SKM-1 treated with dmso at 0.1 percent for 144 hours (cell line): ENCODE measurements around the gene FSIP2.
A peak's percentile ranks its signal among the peaks of the same experiment; 100 is the strongest.
"Not testable (repeated sequence)": the region's sequence is repeated elsewhere in the genome, so short reads cannot be mapped to it uniquely, and the experiment has no call there.

ENCODE experiments used
- DNase-seq: peaks from one replicate; lab custom pipeline; 2025; ENCODE audit not compliant: unreplicated experiment; lab: John Stamatoyannopoulos, UW

The FSIP2 gene

DNA sequence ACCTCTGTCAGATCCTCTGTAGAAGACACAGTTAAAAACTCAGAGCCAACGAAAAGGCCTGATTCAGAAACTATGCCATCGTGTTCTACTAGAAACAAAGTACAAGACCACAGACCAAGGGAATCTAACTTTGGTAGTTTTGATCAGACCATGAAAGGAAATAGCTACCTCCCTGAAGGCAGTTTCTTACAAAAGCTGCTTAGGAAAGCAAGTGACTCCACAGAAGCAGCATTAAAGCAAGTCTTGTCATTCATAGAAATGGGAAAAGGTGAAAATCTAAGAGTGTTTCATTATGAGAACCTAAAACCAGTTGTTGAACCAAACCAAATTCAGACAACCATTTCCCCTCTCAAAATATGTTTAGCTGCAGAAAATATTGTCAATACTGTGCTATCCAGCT lies 58.2 kb downstream of the FSIP2 start:
- DNase-seq: no peak

DNA sequence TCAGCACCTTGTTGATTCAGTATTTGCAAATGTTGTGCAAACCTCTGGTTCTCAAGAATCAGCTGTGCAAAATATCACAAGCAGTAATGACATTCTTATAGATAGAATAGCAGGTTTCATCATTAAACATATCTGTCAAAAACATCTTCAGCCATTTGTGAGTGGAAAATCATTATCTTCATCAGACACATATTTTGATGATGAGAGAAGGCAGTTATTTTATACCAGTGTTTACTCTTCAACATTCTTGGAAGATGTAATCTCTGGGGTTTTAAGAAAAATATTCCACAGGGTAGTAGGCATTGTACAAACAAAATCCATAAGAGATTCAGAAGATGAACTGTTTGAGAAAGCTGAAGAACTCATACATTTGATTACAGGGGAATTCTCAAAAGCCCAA lies 64.3 kb downstream of the FSIP2 start:
- no peak for DNase-seq

GRCh38 chr2:185806783-185807182 lies 68.2 kb downstream of the FSIP2 start:
- DNase-seq: no peak

GRCh38 chr2:185807351-185807750 lies 68.7 kb downstream of the FSIP2 start:
- DNase-seq: no peak

DNA sequence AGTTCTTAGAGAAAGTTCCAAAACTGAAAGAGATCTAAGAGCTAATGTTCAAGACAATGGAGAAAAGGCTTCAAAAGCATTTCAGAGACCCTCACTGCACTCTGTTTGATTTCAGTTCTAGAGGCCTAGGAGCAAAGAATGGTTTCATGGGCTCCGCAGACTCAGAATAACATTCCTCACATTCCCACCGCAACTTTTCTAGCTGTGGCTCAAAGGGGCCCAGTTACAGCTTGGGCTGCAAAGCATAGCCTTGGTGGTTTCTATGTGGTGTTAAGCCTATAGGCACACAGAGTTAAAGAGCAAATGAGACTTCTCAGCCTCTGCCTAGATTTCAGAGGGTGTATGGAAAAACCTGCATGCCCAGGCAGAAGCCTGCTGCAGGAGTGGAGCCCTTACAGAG lies 73.0 kb downstream of the FSIP2 start:
- no peak for DNase-seq

GRCh38 chr2:185813707-185814106 lies 75.1 kb downstream of the FSIP2 start:
- no peak for DNase-seq

DNA sequence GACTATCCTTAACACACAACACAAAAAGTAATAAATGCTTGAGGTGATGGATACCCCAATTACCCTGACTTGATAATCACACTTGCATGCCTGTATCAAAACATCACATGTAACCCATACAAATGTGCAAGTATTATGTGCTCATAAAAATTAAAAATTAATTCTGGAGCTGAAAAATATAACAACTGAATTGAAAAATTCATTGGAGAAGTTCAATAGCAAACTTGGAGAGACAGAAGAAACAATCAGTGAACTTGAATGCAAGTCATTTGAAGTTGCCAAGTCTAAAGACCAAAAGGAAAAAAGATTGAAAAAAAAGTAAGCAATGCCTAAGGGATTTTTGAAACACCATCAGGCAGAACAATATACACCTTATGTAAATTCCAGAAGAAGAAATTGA lies 79.4 kb downstream of the FSIP2 start:
- no peak for DNase-seq

DNA sequence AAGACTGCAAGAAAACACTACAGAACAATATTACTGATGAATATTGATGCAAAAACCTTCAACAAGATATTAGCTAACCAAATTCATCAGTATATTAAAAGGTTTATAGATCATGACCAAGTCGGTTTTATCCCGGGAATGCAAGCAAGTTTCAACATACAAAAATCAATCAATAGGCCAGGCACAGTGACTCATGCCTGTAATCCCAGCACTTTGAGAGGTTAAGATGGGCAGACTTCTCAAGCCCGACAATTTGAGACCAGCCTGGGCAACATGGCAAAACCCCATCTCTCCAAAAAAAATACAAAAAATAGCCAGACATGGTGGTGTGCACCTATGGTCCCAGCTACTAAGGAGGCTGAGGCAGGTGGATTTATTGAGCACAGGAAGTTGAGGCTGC lies 82.9 kb downstream of the FSIP2 start:
- no peak for DNase-seq

- DNase-seq: no peak
Observed at GRCh38 chr2:185823773-185824172, 85.2 kb downstream of the FSIP2 start.

- no peak for DNase-seq
Observed at GRCh38 chr2:185825557-185825956, 87.0 kb downstream of the FSIP2 start.

GRCh38 chr2:185828326-185828725 lies 89.7 kb downstream of the FSIP2 start:
- DNase-seq: no peak

DNA sequence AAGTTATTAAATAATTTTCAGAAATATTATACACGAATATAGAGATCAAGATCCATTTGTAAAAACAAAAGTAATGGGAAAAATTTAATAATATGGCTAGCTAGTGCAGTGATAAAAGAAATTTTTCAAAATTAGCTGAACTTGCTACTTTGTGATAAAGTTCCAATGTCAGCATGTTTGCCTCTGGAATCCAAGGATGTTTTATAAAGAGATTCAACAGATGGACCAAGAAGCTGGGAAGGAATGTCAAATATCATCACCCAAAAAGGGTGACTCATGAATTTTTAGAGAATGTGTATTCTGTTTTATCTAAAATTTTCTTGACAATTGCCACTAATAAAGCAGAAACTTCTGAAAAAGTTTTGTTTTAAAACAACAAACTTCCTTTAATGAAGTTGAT lies 95.3 kb downstream of the FSIP2 start:
- no peak for DNase-seq

GRCh38 chr2:185835974-185836373 lies 97.4 kb downstream of the FSIP2 start:
- peak; percentile 17 for DNase-seq

GRCh38 chr2:185854885-185855284 lies 116.3 kb downstream of the FSIP2 start:
- no peak for DNase-seq

DNA sequence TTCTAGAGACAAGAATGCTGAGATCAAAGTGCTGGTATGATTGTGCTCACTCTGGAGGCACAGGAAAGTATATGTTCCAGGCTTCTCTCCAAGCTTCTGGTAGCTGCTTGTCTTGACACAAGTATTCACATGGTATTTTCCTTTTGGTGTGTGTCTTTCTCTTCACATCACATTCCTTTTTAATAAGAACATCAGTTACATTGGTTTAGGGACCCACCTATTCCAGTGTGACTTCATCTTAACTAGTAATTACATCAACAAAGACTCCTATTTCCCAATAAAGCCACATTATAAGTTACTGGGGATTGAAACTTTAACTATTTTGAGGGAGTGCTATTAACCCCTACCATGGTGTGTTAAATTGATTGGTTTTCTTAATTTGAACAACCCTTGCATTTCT lies 119.1 kb downstream of the FSIP2 start:
- no peak for DNase-seq

DNA sequence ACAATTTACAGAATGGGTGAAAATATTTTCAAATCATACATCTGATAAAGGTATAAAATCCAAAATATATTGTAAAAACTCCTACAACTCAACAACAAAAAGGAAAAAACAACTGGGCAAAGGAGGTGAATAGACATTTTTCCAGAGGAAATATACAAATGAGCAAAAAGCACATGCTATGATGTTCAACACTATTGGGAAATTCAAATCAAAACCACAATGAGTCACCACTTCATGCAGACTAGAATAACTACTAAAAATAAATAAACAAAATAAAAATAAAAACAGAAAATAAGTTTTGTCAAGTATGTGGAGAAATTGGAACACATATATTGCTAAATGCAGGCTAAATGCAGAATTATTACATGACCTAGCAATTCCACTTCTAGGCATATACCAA lies 120.9 kb downstream of the FSIP2 start:
- DNase-seq: no peak

GRCh38 chr2:185860321-185860720 lies 121.7 kb downstream of the FSIP2 start:
- no peak for DNase-seq

GRCh38 chr2:185862657-185863398 lies 124.2 kb downstream of the FSIP2 start:
- no peak for DNase-seq

DNA sequence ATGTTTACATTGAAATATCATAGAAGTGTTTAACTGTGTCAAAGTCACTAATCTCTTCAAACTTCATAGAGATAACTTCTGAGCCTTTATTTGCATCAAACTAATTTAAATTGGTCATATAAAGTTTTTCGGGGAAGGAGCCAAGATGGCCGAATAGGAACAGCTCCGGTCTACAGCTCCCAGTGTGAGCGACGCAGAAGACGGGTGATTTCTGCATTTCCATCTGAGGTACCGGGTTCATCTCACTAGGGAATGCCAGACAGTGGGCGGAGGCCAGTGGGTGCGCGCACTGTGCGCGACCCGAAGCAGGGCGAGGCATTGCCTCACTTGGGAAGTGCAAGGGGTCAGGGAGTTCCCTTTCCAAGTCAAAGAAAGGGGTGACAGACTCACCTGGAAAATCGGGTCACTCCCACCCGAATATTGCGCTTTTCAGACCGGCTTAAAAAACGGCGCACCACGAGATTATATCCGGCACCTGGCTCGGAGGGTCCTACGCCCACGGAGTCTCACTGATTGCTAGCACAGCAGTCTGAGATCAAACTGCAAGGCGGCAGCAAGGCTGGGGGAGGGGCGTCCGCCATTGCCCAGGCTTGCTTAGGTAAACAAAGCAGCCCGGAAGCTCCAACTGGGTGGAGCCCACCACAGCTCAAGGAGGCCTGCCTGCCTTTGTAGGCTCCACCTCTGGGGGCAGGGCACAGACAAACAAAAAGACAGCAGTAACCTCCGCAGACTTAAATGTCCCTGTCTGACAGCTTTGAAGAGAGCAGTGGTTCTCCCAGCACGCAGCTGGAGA lies 126.1 kb downstream of the FSIP2 start:
- DNase-seq: not testable (repeated sequence)

GRCh38 chr2:185875136-185875931 lies 136.7 kb downstream of the FSIP2 start:
- DNase-seq: no peak

GRCh38 chr2:185876234-185876633 lies 137.6 kb downstream of the FSIP2 start:
- DNase-seq: no peak

DNA sequence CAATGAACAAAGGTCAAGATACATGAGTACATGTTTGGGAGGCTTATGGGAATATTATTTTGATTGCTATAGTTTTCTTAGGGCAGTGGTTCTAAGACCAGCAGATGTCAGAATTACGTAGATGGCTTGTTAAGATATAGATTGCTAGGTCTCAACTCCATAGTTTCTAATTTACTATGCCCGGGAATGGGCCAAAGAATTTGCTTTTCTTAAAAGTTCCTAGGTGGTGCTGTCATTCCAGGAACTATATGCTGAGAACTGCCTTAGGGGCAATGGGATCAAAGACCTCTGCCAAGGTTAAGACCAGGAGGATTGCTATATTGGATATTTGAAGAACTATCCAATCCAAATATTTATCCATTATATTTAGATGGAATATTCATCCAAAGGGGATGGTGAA lies 141.8 kb downstream of the FSIP2 start:
- DNase-seq: no peak
